HFF-Myc (cell line): ENCODE data around the gene KIRREL3.

ENCODE experiments used
- DNase-seq: peaks from one replicate; pipeline ENCODE4 v3.0.0-alpha.2; 2011; ENCODE audit warnings: low read depth; ENCODE audit errors: extremely low read depth
- H3K4me3 ChIP-seq: replicated peaks from 2 replicates; pipeline ENCODE4 v1.5.1; 2011; ENCODE audit warnings: low read depth, mild to moderate bottlenecking, control low read depth, low read length
- CTCF ChIP-seq: IDR thresholded peaks from 2 replicates; pipeline ENCODE4 v1.5.1; 2012; ENCODE audit warnings: mild to moderate bottlenecking, low read depth, low read length, control low read depth; ENCODE audit errors: missing control alignments

The KIRREL3 gene

DNA sequence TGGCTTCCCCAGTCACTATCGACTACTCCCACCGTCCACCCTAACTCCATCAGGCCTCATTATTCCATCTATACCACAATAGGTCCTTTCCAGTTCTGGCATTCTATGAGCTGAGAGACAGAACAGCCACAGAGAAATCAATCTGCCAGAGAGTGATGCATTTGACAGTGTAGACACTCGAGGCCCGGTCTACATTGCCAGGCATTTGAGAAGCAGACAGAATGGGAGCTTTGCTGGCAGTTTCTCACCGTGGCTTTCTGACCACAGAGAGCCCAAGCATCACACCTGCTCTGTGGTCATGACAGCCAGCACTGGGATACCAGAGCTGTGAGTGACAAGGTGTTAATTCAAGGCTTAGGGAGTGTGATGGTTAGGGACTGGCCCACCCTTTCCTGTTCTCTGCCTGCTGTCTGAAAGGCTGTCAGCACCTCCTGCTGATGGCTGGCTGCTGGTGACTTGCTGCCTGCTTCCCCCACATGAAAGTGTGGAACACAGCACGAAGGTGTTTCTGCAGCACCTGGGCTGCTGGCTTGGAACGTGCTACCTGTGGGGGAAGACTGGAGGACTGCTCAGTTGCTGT lies 137.8 kb downstream of the KIRREL3 start:
- TF ChIP-seq CTCF: peak; percentile 20
- no peak overlapping the region for H3K4me3 ChIP-seq
- DNase-seq: no peak

DNA sequence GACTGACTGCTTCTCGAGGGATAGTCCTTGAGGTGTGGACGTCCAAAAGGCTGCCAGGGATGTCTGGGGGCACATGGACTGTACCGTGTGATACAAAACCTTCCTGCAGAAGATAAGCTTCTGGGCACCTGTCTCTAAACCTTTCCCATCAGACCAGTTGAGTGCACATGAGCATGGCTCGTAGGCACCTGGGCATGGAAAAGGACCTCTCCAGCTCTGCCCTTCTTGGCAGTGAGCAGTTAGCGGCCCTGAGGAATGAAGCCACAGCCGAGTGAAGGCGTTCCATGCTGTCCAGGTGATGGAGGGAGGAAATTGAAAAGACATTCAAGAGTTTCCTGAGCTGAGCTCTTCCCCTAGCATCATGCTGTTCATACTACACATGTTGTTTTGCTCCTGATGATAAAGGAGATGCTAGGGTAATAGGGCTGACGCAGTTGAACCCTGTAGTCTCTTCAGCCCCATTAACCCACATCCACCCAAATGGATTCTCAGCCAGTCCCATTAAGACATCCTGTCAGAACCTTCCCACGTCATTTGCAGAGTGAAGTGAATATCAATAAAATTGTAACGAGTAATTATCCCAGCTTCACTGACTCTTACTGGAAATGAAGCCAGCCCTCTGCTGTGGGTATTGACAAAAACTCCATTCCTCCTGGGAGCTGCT lies 138.6 kb downstream of the KIRREL3 start:
- H3K4me3 ChIP-seq: no peak overlapping the region
- DNase-seq: no peak
- TF ChIP-seq CTCF: no peak

GRCh38 chr11:126857860-126858808 lies 142.4 kb downstream of the KIRREL3 start:
- no peak overlapping the region for H3K4me3 ChIP-seq
- no peak for DNase-seq
- no peak for TF ChIP-seq CTCF

DNA sequence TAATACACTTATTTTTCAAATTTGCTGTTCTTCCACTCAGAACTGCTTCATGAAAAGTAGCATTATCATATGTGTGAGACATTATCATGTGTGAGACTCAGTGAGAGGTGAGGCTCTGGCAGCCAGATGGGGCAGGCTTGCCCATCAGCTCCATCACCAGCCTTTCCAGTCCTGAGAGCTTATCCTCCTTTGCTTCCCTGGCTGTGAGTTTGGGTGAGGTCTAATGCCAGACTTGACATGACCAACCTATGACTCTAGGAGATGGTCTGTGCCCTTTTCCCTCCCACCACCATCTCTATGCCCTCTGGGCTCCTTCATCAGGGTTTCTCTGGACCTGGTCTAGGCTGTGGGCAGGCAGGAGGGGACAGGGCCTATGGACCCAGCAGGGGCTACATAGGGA lies 145.0 kb downstream of the KIRREL3 start:
- no peak for DNase-seq
- no peak overlapping the region for H3K4me3 ChIP-seq
- TF ChIP-seq CTCF: no peak

GRCh38 chr11:126853732-126854131 lies 146.8 kb downstream of the KIRREL3 start:
- no peak for TF ChIP-seq CTCF
- no peak for DNase-seq
- H3K4me3 ChIP-seq: no peak overlapping the region

DNA sequence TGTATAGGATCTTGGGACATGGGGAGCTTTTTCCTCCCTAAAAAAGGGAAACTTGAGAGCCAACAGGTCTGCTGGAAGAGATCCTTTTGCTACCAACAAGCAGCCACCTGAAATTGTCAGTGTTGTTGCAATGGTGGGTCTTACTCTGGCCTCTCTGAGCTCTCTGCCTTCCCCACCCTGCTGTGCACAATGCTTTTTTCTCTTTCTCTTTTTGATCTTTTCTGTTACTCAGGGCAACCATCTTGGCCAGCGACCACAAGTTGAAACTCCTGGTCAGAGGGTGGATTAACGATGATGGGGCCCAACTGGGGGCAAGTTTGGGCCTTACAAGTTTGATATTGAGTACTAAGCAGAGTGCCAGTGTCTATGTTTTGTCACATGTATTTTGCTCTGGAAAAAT lies 155.8 kb downstream of the KIRREL3 start:
- no peak for TF ChIP-seq CTCF
- no peak for DNase-seq
- H3K4me3 ChIP-seq: no peak overlapping the region
